ENCODE measurements around the gene C22orf23. TPM values are rescaled to one million over a fixed set of nuclear protein-coding genes. Genes with fewer than 3 reads are reported as not detected.

The C22orf23 gene
- total RNA-seq, 1 donor from 2014 or later = not detected

DNA sequence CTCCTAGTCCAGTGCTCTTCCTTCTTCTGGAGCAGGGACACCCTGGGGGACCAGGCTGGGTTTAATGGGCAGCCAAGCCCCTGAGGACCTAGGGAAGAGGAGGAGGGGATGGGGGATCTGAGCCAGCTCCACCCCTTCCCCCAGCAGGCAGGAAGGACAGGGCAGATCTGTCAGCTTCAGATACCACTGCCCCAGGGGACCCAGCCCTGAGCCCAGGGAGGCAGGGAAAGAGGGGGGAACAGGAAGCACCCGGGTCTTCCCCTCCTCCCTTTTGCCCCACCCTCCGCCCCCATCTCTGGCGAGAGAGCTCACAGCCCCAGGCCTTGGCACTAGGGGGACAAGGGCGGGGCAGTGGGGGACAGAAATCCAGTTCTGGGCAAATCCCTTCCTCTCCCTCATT, 42.7 kb upstream of the C22orf23 start:
- no peak for DNase-seq (ENCODE audit: low read depth)
- TF ChIP-seq CTCF (IDR thresholded peaks at IDR 0.05; ENCODE audit: insufficient read depth, low read length, poor library complexity, severe bottlenecking) = no peak
- Histone ChIP-seq H3K36me3 (ENCODE audit: control insufficient read depth, insufficient read depth, low read length) (no peaks in the 10 kb centered on the region), H3K4me3 (ENCODE audit: low read depth, low read length) (no peak overlapping the region), H3K27me3 (ENCODE audit: control insufficient read depth, insufficient read depth, low read length) (peaks cover 11% of the 10 kb centered on the region)

- TF ChIP-seq CTCF (IDR thresholded peaks at IDR 0.05; ENCODE audit: insufficient read depth, low read length, poor library complexity, severe bottlenecking) = no peak
- H3K4me3 ChIP-seq (ENCODE audit: low read depth, low read length) = no peak overlapping the region
- no peaks in the 10 kb centered on the region for H3K36me3 ChIP-seq (ENCODE audit: control insufficient read depth, insufficient read depth, low read length)
- H3K27me3 ChIP-seq (ENCODE audit: control insufficient read depth, insufficient read depth, low read length) = peaks cover 11% of the 10 kb centered on the region
- DNase-seq (ENCODE audit: low read depth) = no peak
These were observed 42.1 kb upstream of the C22orf23 start for GRCh38 chr22:37995460-37995859.

DNA sequence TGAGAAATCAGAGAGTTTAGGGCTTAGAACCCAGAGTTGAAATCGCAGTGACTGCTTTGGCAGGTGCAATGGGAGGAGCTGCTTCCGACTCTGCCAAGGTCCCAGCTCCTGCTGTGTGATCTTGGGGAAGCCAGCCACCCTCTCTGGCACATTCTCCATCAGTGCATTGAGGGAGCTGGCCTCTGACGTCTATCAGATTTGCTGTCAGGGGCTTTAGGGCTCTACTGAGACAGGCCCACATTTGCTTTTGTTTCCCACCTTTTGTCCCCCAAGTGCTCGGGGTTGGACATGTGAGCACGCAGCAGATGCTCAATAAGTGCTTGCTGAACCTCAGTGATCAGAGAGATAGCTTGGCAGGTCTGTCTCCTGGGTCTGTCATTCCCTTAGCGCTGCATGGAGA, 41.6 kb upstream of the C22orf23 start:
- H3K4me3 ChIP-seq (ENCODE audit: low read depth, low read length) = no peak overlapping the region
- H3K36me3 ChIP-seq (ENCODE audit: control insufficient read depth, insufficient read depth, low read length) = no peaks in the 10 kb centered on the region
- TF ChIP-seq CTCF (IDR thresholded peaks at IDR 0.05; ENCODE audit: insufficient read depth, low read length, poor library complexity, severe bottlenecking) = no peak
- DNase-seq (ENCODE audit: low read depth) = no peak
- peaks cover 11% of the 10 kb centered on the region for H3K27me3 ChIP-seq (ENCODE audit: control insufficient read depth, insufficient read depth, low read length)

- no peak for TF ChIP-seq CTCF (IDR thresholded peaks at IDR 0.05; ENCODE audit: insufficient read depth, low read length, poor library complexity, severe bottlenecking)
- no peak for DNase-seq (ENCODE audit: low read depth)
- Histone ChIP-seq H3K4me3 (ENCODE audit: low read depth, low read length) (no peak overlapping the region), H3K36me3 (ENCODE audit: control insufficient read depth, insufficient read depth, low read length) (no peaks in the 10 kb centered on the region), H3K27me3 (ENCODE audit: control insufficient read depth, insufficient read depth, low read length) (peaks cover 11% of the 10 kb centered on the region)
These were observed 40.6 kb upstream of the C22orf23 start for GRCh38 chr22:37994049-37994448.

- Histone ChIP-seq H3K36me3 (ENCODE audit: control insufficient read depth, insufficient read depth, low read length) (no peaks in the 10 kb centered on the region), H3K27me3 (ENCODE audit: control insufficient read depth, insufficient read depth, low read length) (peaks cover 6% of the 10 kb centered on the region), H3K4me3 (ENCODE audit: low read depth, low read length) (no peak overlapping the region)
- TF ChIP-seq CTCF (IDR thresholded peaks at IDR 0.05; ENCODE audit: insufficient read depth, low read length, poor library complexity, severe bottlenecking) = no peak
- no peak for DNase-seq (ENCODE audit: low read depth)
These were observed 38.5 kb upstream of the C22orf23 start for GRCh38 chr22:37991731-37992442.

GRCh38 chr22:37990862-37991261, 37.5 kb upstream of the C22orf23 start:
- H3K4me3 ChIP-seq (ENCODE audit: low read depth, low read length) = no peak overlapping the region
- no peak for TF ChIP-seq CTCF (IDR thresholded peaks at IDR 0.05; ENCODE audit: insufficient read depth, low read length, poor library complexity, severe bottlenecking)
- H3K36me3 ChIP-seq (ENCODE audit: control insufficient read depth, insufficient read depth, low read length) = no peaks in the 10 kb centered on the region
- H3K27me3 ChIP-seq (ENCODE audit: control insufficient read depth, insufficient read depth, low read length) = peaks cover 3% of the 10 kb centered on the region
- DNase-seq (ENCODE audit: low read depth) = no peak

All from kidney epithelial cell (primary cell).